IPS DF 19.7 (cell line): Measurements from ENCODE around the gene GIMAP1.
"Not testable (repeated sequence)": the region's sequence is repeated elsewhere in the genome, so short reads cannot be mapped to it uniquely, and the experiment has no call there.

Experiments used
- DNase-seq: peaks from one replicate; pipeline ENCODE4 v3.0.0-alpha.2; 2013; ENCODE audit warnings: low read depth, low spot score

GIMAP1 gene

DNA sequence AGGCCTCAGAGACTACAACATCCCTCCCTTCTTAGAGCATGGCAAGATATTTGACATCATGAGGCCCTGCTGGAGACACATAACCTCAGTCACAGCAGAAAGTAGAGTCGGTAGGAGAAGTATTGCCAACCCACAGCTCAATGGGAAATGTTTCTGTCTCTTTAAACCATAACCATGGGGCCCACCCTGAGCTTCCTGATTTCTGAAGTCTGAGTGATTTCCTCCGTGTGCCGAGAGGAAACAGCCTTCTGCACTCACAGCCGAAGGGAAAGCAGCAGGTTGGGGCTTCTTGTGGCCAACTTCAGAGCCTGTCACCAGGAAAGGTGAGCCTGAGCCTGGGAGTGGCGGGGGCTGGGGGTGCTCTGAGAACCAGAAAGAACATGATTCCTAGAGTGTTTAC, at the start of gene GIMAP1:
TSS of gene GIMAP1 (plus strand) at position 246 of the 400 bp plus-strand sequence. CDS start 2,435 bp downstream, outside the sequence.
- DNase-seq = no peak

DNA sequence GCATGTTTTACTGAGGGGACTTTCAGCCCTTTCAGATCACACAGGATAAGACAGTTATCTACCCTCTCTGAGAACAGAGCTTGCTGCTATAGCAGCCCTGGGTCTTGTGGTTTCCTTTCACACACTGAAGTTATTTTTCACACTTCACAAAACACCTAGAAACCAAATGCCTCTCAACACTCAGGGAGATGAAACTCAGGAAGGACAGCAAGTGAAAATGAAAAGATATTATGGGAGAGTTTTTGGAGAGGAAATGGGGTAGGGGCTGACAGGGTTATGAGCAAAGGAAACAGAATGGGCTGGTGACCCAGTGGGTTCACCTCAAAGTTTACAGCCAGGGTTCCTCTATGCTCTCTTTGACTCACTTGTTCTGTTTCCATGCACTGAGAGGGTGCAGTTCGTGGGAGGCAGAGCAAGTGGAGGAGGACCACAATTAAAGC, 47.9 kb upstream of the GIMAP1 start:
- DNase-seq = no peak

DNA sequence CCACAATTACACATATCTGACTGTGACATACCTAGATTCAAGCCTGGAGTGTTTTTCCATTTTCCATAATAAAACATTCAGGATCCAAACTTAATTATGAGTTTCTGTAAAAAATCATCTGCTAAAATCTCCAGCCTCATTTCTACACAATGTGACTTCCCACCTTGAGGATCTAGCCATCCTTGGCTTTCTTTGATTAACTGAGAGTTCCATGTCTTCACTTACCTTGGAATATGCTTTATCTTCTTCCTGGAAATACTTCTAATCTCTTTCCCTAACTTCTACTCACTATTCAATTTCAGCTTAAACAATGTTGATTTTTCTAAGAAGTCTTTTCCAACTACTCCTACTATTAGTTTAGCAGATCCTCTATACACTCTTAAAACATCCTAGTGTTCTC, 47.4 kb upstream of the GIMAP1 start:
- no peak for DNase-seq

DNA sequence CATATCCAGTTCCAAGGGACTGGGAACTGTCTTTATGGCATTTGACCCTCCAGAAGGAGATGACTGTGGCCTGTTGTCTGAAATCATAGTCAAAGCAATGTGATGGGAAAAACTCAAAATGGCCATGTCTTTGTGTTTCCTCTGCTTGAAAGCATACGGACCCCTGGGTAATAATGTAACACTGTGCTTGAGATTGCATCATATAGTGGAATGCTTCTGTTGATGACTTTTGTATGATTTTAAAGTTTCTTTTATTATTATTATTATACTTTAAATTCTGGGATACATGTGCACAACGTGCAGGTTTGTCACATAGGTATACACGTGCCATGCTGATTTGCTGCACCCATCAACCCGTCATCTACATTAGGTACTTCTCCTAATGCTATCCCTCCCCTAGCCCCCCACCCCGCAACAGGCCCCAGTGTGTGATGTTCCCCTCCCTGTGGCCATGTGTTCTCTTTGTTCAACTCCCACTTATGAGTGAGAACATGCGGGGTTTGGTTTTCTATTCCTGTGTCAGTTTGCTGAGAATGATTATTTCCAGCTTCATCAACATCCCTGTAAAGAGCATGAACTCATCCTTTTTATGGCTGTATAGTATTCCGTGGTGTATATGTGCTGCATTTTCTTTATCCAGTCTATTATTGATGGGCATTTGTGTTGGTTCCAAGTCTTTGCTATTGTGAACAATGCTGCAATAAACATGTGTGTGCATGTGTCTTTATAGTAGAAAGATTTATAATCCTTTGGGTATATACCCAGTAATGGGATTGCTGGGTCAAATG, 44.4 kb upstream of the GIMAP1 start:
- not testable (repeated sequence) for DNase-seq

DNA sequence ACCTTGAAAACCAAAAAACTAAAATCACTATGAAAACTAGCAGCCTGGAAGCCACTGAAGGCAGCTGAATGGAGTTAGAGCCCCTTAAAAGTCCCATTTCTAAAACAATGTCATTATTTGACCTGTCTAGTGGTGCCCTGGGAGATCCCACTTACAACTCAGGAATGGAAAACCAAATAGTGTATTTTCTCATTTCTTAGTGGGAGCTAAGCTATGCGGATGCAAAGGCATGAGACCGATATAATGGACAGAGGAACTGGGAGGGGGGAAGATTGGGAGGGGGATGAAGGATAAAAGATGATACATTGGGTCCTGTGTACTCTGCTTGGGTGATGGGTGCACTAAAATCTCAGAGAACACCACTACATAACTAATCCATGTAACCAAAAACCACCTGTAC, 40.7 kb upstream of the GIMAP1 start:
- DNase-seq = no peak

DNA sequence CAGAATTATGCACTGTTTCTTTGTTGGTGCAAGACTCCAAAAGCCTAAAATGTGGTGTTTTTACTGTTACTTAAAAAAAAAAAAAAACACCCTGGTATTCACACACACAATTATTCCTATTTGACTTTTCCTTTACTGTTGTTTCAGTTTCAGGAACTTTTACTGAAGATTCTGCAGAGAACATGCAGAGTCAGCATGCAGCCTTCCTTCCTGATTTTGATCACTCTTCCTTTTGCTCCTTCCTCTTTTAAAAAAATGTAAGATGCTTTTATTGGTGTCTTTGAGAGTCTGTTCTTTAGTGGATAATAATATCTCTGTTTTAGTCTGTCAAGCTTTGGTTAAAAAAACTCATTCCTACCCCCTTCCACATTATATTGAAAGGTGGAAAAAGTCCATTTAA, 40.1 kb upstream of the GIMAP1 start:
- not testable (repeated sequence) for DNase-seq

DNA sequence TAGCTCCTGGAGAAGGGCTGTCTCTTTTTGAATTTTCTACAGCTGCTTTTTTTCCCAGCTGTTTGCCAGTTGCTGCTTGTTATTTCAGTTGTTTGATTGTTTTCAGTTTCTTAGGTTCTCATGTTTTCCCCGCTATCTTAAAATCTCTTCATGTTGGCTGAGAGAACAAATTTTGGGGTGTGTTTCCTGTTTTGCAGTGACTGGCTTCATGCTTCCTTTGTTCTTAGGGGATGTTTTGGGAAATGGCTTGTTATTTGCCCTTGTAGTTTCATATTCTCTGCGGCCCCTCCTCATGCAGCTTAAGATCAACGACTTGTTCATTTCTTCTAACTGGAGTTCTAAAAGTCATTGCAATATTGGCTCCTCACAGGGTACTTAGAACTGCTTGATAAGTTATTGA, 39.6 kb upstream of the GIMAP1 start:
- not testable (repeated sequence) for DNase-seq

DNA sequence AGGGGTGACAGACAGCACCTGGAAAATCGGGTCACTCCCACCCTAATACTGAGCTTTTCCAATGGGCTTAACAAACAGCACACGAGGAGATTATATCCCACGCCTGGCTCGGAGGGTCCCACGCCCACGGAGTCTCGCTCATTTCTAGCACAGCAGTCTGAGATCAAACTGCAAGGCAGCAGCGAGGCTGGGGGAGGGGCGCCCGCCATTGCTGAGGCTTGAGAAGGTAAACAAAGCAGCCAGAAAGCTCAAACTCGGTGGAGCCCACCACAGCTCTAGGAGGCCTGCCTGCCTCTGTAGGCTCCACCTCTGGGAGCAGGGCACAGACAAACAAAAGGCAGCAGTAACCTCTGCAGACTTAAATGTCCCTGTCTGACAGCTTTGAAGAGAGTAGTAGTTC, 37.8 kb upstream of the GIMAP1 start:
- not testable (repeated sequence) for DNase-seq

DNA sequence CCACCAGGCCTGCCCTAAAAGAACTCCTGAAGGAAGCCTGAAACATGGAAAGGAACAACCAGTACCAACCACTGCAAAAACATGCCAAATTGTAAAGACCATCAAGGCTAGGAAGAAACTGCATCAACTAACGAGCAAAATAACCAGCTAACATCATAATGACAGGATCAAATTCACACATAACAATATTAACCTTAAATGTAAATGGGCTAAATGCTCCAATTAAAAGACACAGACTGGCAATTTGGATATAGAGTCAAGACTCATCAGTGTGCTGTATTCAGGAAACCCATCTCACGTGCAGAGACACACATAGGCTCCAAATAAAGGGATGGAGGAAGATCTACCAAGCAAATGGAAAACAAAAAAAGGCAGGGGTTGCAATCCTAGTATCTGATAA, 36.0 kb upstream of the GIMAP1 start:
- not testable (repeated sequence) for DNase-seq

DNA sequence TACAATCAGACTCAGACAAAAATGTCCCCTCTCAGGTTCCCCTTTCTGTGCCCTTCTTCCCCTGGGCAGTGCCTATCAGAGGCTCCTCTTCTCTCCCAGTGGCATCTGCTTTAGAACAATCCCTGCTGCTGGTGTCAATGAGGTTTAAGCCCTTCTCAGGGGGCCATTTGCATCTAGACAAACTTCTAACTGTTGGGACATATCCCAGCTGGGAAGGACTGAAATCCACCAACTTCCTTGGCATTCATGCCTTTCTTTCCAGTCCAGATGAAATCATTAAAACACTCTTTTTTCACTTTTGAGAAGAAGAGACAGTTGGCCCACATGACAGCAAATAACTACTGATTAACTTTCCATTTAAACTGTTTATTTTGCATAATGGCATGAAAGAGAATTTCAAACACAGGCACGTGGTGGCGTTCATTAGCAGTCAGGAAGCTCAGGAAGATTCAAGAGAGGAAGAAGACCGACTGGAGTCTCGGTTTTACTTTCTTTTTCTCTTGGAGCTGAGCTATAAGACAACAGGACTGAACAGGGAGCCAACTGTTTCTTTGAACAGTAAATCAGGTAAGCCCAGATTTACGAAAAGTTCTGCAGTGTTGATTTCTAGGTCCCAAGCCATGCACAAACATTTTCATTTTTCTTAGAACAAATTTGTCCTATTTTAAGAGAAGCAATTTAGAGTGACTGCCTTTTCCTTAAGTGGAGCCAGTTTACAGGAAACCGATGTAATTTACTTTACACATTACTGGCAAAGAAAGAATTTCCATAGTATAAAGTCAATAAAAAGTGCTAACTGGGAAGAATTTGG, 31.0 kb upstream of the GIMAP1 start, which contains the start of gene GIMAP2:
TSS of gene GIMAP2 (plus strand) at position 488 of the 811 bp plus-strand sequence. CDS start 1,354 bp downstream, outside the sequence.
- no peak for DNase-seq

DNA sequence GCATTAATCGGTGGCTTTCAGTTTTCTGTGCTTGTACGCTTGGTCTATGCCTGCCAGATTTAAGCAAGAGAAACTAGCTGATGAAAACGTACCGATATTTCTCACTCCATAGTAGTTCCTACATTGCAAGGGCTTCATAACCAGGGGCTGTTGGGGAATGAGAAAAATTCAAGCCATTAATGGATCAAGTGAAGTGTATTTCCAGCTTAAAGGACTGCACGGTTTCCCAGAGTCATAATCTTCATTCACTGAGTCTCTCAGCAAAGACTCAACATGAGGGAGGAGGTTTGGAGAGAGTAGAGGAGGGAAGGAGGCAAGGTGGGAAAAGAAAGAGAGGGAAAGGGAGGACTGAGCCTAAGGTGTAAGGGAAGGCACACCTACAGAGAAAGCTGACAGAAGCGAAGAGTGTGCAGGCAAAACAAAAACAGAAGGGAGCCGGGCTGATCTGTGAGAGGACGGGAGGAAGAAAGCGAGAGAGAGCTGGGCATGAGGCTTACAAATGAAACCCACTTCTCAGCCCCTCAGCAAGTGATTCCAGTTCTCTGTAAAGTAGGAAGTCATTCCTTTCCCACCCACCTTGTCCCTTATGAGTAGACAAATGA, 30.3 kb upstream of the GIMAP1 start:
- no peak for DNase-seq

DNA sequence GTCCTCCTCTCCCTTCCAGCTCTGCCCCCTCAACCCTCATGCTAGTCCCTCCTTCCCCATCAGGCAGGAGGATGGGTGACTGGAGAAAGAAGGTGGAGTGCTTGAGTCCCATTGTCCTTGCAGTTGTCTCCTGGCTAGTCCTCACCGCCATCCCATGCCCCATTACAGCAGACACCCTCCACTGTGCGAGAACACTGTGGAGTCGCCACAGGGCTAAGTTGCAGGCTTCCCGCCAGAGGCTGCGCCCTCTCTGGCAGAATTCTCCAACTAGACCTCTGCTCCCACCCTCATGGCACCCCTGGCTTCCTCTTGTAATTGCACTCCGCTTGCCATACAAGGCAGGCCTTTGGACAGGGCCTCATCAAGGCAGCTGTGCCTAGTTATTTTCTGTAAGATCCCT, 27.8 kb upstream of the GIMAP1 start:
- DNase-seq = no peak

DNA sequence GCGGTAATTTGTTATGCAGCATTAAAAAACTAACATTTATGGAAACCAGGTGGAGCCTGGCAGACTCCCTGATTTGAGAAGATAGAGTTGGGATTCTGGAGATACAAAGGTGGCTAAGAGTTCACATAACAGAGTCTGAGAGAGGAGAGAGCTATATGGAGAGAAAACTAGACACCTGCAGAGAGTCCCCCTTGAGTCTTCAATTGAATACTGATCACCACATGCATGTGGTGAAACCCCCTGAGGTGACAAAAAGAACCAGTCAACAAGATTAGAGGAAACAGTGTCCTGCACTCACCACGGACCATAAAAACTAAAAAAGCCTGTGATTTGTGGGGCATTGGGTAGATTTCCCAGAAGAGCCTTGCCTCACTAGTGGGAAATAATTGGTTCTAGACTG, 20.8 kb upstream of the GIMAP1 start:
- DNase-seq = no peak

DNA sequence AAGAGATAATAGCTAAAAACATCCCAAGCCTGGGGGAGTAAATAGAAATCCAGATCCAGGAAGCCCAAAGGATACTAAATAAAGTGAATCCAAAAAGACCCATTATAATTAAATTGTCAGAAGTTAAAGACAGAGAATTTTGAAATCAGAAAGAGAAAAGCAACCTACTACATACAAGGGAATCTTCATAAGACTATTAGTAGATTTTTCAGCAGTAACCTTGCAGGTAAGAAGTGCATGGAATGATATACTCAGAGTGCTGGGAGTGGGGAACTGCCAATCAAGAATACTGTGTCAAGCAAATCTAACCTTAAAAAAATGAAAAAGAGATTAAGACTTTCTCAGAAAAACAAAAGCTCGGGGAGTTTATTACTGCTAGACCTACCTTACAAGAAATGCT, 13.2 kb upstream of the GIMAP1 start:
- DNase-seq = no peak

DNA sequence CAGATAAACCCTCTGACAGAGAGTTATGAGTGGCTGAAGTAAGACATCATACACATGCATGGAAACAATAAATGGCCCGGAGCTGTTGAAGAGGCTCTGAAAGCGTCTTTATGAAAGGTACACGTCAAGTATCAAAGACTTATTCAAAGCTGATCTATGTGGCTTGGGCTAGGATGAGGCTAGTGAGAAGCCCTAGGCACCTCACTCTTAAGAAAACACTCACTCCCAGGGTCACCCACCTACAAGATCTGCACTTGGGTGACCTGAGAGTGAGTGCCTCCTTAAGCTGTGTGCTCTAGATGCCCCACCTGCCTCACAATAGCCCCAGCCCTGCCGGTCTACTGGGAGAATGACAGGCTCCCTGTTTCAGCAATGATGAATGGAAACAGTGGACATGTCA, 1.1 kb upstream of the GIMAP1 start:
- no peak for DNase-seq

DNA sequence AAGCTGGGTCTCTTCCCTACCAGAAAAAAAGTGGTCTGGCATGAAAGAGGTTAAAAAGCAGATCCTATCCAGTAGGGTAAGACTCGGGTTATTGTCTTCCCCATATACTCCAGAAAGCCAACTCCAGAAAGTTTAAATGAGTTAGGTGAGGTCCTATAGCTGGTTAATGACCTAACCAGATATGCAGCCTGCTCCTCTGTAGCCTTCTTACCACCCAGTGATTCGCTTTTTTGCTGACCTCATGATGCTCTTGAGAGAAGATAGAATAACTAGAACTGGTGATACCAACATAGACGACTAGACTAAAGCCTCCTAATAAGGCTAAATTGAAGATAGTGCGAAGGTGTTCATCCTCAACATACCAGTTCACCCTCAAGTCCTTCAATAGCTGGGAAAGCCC, 675 bp upstream of the GIMAP1 start:
- no peak for DNase-seq

DNA sequence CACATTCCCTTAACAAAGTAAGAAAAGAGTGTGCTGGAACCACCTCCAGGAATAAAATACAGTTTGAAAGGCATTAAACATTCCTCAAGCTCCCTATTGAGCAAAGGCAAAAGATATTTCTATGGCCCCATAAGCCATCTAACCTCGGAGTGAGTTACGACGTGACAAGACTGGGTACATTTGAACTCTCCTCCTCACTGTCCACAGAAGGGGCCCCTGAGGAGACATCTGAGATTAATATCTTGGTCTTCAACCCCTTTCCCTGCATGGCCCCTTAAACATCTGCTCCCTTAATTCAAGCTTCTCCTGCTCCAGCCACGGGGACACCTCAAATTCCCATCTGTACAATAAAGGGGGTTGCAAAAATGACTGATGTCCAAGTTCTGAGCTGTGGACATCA, 526 bp downstream of the GIMAP1 start:
- DNase-seq = no peak

DNA sequence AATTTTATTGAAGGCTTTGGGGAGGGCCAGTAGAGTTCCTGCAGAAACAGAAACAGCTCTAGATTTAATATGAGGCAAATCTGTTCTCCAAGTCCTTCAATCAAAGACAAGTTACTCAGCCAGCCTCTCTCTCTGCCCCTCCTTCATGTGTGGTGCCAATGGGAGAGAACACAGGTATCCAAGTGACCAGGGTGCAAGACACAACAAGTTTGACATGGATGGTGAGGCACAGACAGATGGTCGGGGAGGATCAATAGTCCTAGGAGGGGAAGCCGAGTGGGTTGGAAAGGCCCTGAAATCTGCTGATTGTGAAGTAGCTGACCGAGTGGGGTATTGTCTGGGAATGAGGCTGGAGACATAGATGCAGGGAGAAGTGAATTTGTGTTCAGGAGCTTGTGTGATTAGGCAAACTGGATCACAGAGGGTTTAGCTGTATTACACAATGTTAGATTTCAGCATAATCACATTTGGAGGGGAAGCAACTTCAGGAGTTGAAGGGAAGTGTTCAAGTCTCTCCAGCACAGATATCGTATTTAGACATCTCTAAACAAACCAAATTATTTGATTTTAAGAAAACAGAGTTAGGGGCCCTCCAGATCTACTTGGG, 1.5 kb downstream of the GIMAP1 start:
- DNase-seq = no peak

DNA sequence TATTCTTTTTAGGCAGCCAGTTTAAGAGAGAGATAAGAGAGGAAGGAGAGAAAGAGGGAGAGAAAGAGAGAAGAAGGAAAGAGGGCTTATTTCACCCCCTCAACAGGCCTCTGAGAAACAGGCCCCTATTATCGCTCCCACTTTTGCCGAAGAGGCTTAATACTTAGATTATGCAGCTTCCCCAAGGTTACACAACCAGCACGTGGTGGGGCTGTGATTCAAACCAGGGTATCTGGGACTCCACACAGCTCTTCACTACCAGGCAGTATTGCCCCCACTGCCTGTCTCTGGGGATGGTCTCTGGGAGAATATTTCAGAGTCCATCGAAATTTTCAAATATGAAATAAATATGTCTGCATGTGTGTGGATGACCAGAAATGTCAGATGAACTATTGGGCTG, 3.0 kb downstream of the GIMAP1 start:
- DNase-seq = no peak

DNA sequence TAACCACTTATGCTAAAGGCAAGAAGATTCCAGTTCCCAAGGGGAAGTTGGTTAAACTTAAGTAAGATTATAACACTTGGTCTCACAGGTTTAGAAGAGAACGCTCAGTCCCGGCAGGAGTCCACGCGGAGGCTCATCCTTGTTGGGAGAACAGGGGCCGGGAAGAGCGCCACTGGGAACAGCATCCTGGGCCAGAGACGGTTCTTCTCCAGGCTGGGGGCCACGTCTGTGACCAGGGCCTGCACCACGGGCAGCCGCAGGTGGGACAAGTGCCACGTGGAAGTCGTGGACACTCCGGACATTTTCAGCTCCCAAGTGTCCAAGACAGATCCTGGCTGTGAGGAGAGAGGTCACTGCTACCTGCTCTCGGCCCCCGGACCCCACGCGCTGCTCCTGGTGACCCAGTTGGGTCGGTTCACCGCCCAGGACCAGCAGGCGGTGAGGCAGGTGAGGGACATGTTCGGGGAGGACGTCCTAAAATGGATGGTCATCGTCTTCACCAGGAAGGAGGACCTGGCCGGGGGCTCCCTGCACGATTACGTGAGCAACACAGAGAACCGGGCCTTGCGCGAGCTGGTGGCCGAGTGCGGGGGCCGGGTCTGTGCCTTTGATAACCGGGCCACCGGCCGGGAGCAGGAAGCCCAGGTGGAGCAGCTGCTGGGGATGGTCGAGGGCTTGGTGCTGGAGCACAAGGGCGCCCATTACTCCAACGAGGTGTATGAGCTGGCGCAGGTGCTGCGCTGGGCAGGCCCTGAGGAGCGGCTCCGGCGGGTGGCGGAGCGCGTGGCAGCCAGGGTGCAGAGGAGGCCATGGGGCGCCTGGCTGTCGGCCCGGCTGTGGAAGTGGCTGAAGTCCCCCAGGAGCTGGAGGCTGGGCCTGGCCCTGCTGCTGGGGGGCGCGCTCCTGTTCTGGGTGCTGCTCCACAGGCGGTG, 3.8 kb downstream of the GIMAP1 start:
- DNase-seq = no peak

DNA sequence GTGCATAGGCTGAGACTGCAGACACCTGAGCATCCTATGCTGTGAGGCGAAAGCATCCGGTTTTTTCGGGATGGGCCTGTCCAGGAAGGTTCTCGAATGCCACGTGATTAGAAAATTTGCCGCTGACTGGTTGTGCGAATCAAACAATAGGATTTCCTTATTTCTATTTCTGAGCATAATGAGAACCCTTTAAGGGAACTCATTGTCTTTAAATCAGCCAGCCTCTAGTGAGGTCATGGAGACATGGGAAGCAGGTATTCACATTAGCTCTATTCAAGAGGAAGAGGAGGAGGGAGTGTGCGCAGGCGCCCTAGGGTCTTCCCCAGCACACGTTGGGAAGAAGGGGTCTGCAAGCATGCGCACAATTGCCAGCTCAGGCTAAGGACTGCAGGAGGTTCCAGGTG, 5.6 kb downstream of the GIMAP1 start:
- DNase-seq = no peak
